HepG2 (cell line): Measurements from ENCODE around the gene ST6GALNAC4. TPM values are rescaled to one million over a fixed set of nuclear protein-coding genes. Genes with fewer than 3 reads are reported as not detected.

Source experiments
- ARID2 ChIP-seq: sonication (generic); formaldehyde crosslinking; IDR thresholded peaks from 2 replicates; pipeline ENCODE4 v1.8.1; 2022; ENCODE audit warnings: mild to moderate bottlenecking, missing genetic modification reagents, borderline replicate concordance
- ERF ChIP-seq: IDR thresholded peaks from 2 replicates; pipeline ENCODE4 v1.6.1; 2018; ENCODE audit warnings: missing biosample characterization, missing genetic modification reagents
- GATA4 ChIP-seq: sonication (generic); IDR thresholded peaks from 2 replicates; pipeline ENCODE4 v1.6.1; 2016; ENCODE audit warnings: antibody characterized with exemption, low read depth, borderline replicate concordance
- KDM2A ChIP-seq: sonication (generic); formaldehyde crosslinking; IDR thresholded peaks from 2 replicates; pipeline ENCODE4 v1.4.0; 2020; ENCODE audit warnings: low read depth, missing genetic modification reagents, borderline replicate concordance
- MAX ChIP-seq: IDR thresholded peaks from 2 replicates; pipeline ENCODE4 v1.6.1; 2012; ENCODE audit warnings: inconsistent platforms
- MEIS2 ChIP-seq: sonication (generic); formaldehyde crosslinking; IDR thresholded peaks from 2 replicates; pipeline ENCODE4 v1.9.0; 2021; ENCODE audit warnings: mild to moderate bottlenecking, missing genetic modification reagents
- MTA3 ChIP-seq: sonication (generic); formaldehyde crosslinking; IDR thresholded peaks from 2 replicates; pipeline ENCODE4 v1.4.0; 2020; ENCODE audit warnings: missing genetic modification reagents
- SMAD1 ChIP-seq: sonication (generic); formaldehyde crosslinking; IDR thresholded peaks from 2 replicates; pipeline ENCODE4 v1.4.0; 2020; ENCODE audit warnings: missing genetic modification reagents, low read depth, mild to moderate bottlenecking, borderline replicate concordance
- SMAD9 ChIP-seq: sonication (generic); formaldehyde crosslinking; IDR thresholded peaks from 2 replicates; pipeline ENCODE4 v1.5.1; 2020; ENCODE audit warnings: mild to moderate bottlenecking, missing genetic modification reagents
- SPEN ChIP-seq: sonication (generic); formaldehyde crosslinking; IDR thresholded peaks from 2 replicates; pipeline ENCODE4 v1.5.1; 2020; ENCODE audit warnings: low read depth, mild to moderate bottlenecking, missing genetic modification reagents
- XBP1 ChIP-seq: sonication (generic); formaldehyde crosslinking; IDR thresholded peaks from 2 replicates; pipeline ENCODE4 v1.5.0; 2020; ENCODE audit warnings: missing genetic modification reagents
- XRCC5 ChIP-seq: fragments of 200-400 bp; formaldehyde crosslinking; optimal IDR thresholded peaks from 2 replicates; pipeline ENCODE3; 2017; ENCODE audit warnings: mild to moderate bottlenecking, low read length
- YEATS4 ChIP-seq: sonication (generic); formaldehyde crosslinking; IDR thresholded peaks from 2 replicates; pipeline ENCODE4 v1.4.0; 2020; ENCODE audit warnings: missing genetic modification reagents, borderline replicate concordance
- ZBTB37 ChIP-seq: sonication (generic); formaldehyde crosslinking; IDR thresholded peaks from 2 replicates; pipeline ENCODE4 v1.4.0; 2020; ENCODE audit warnings: mild to moderate bottlenecking, missing genetic modification reagents
- ZFP36L1 ChIP-seq: sonication (generic); formaldehyde crosslinking; IDR thresholded peaks from 2 replicates; pipeline ENCODE4 v1.8.0; 2022; ENCODE audit warnings: mild to moderate bottlenecking, missing genetic modification reagents, moderate library complexity
- ZNF598 ChIP-seq: sonication (generic); formaldehyde crosslinking; IDR thresholded peaks from 2 replicates; pipeline ENCODE4 v1.5.1; 2020; ENCODE audit warnings: mild to moderate bottlenecking, missing genetic modification reagents, borderline replicate concordance
- ZSCAN29 ChIP-seq: sonication (generic); formaldehyde crosslinking; conservative IDR thresholded peaks from 2 replicates; pipeline ENCODE4 v1.4.0; 2020; ENCODE audit warnings: mild to moderate bottlenecking, missing genetic modification reagents
- polyA plus RNA-seq, 8 experiments: library from polyadenylated mRNA; depleted of rRNA in 3 of 8; stranded (reverse) in 7 of 8; unstranded in 1 of 8; fragments of >200 nt; fragmentation: Illumina TruSeq in 4 of 8; extraction: Trizol in 4 of 8; gene quantifications; 2 replicates each; pipeline versions ENCODE4 v1.2.1 to v1.2.3, GENCODE V29; 2011 to 2016; ENCODE audit warnings: low read depth in 4 of 8, missing spikeins in 1 of 8, mixed read lengths in 1 of 8; ENCODE audit not compliant: insufficient read depth in 1 of 8
- total RNA-seq, 5 experiments: library from RNA; depleted of rRNA; stranded (reverse); fragments of >200 nt; fragmentation: Illumina TruSeq; extraction: Trizol; gene quantifications; 2 replicates each; pipeline ENCODE4 v1.2.3, GENCODE V29; 2016; ENCODE audit warnings: low read depth in 1 of 5
- TF ChIP-seq, protein P1 (sequence below): sonication (generic); formaldehyde crosslinking; IDR thresholded peaks from 2 replicates; pipeline ENCODE4 v1.4.0; 2020; ENCODE audit warnings: mild to moderate bottlenecking, low read depth, missing genetic modification reagents
- TF ChIP-seq, protein P2 (sequence below): sonication (generic); formaldehyde crosslinking; IDR thresholded peaks from 2 replicates; pipeline ENCODE4 v1.5.1; 2020; ENCODE audit warnings: mild to moderate bottlenecking, missing genetic modification reagents, moderate library complexity
- TF ChIP-seq, protein P3 (sequence below): sonication (generic); formaldehyde crosslinking; IDR thresholded peaks from 2 replicates; pipeline ENCODE4 v1.4.0; 2020; ENCODE audit warnings: missing genetic modification reagents

ST6GALNAC4 gene
- total and polyA plus RNA-seq, 2 of the 13 experiments (the other 11 are each of a cell fraction or from before 2014, with no cell fraction given) = 18.8 to 27.7 TPM

DNA sequence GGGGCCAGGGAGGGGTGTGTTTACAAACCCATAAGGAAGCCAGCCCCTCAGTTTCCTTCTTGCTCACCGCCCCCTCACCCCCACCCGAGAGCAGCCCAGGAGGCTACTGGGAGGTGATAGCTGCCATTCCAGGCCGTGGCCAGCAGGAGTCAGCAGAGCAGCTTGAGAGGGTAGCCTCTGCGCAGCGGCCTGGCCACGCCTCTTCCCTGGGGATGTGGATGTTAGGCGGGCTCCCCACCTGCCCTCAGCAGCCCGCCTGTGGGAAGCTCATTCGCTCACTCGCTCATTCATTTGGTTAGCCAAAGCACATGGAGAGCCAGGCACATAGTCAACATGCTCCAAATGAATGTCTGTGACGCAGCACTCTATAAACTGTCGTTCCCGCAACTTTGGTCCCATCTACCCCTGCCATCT lies 26.9 kb upstream of the ST6GALNAC4 start (continued):
- TF ChIP-seq XBP1 (CRISPR knock-in tag) (no peak), ERF (CRISPR knock-in tag) (0 out of 2 replicates have a peak, but pooled peaks have one; percentile 45), SMAD9 (CRISPR knock-in tag) (no peak), MEIS2 (no peak), ZNF598 (CRISPR knock-in tag) (no peak), ZSCAN29 (CRISPR knock-in tag) (no peak), KDM2A (CRISPR knock-in tag) (peak; percentile 45; the same call in 1 of the 2 replicates), XRCC5 (peak; percentile 87), MTA3 (CRISPR knock-in tag) (no peak), ZFP36L1 (no peak), YEATS4 (CRISPR knock-in tag) (no peak), GATA4 (no peak), ZBTB37 (CRISPR knock-in tag) (no peak), MAX (no peak), SMAD1 (CRISPR knock-in tag) (no peak), ARID2 (CRISPR knock-in tag) (no peak), SPEN (no peak)
- TF ChIP-seq, protein P1, sequence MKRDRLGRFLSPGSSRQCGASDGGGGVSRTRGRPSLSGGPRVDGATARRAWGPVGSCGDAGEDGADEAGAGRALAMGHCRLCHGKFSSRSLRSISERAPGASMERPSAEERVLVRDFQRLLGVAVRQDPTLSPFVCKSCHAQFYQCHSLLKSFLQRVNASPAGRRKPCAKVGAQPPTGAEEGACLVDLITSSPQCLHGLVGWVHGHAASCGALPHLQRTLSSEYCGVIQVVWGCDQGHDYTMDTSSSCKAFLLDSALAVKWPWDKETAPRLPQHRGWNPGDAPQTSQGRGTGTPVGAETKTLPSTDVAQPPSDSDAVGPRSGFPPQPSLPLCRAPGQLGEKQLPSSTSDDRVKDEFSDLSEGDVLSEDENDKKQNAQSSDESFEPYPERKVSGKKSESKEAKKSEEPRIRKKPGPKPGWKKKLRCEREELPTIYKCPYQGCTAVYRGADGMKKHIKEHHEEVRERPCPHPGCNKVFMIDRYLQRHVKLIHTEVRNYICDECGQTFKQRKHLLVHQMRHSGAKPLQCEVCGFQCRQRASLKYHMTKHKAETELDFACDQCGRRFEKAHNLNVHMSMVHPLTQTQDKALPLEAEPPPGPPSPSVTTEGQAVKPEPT (CRISPR knock-in tag) = no peak
- TF ChIP-seq, protein P2, sequence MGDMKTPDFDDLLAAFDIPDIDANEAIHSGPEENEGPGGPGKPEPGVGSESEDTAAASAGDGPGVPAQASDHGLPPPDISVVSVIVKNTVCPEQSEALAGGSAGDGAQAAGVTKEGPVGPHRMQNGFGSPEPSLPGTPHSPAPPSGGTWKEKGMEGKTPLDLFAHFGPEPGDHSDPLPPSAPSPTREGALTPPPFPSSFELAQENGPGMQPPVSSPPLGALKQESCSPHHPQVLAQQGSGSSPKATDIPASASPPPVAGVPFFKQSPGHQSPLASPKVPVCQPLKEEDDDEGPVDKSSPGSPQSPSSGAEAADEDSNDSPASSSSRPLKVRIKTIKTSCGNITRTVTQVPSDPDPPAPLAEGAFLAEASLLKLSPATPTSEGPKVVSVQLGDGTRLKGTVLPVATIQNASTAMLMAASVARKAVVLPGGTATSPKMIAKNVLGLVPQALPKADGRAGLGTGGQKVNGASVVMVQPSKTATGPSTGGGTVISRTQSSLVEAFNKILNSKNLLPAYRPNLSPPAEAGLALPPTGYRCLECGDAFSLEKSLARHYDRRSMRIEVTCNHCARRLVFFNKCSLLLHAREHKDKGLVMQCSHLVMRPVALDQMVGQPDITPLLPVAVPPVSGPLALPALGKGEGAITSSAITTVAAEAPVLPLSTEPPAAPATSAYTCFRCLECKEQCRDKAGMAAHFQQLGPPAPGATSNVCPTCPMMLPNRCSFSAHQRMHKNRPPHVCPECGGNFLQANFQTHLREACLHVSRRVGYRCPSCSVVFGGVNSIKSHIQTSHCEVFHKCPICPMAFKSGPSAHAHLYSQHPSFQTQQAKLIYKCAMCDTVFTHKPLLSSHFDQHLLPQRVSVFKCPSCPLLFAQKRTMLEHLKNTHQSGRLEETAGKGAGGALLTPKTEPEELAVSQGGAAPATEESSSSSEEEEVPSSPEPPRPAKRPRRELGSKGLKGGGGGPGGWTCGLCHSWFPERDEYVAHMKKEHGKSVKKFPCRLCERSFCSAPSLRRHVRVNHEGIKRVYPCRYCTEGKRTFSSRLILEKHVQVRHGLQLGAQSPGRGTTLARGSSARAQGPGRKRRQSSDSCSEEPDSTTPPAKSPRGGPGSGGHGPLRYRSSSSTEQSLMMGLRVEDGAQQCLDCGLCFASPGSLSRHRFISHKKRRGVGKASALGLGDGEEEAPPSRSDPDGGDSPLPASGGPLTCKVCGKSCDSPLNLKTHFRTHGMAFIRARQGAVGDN (CRISPR knock-in tag) = peak; percentile 68
- TF ChIP-seq, protein P3, sequence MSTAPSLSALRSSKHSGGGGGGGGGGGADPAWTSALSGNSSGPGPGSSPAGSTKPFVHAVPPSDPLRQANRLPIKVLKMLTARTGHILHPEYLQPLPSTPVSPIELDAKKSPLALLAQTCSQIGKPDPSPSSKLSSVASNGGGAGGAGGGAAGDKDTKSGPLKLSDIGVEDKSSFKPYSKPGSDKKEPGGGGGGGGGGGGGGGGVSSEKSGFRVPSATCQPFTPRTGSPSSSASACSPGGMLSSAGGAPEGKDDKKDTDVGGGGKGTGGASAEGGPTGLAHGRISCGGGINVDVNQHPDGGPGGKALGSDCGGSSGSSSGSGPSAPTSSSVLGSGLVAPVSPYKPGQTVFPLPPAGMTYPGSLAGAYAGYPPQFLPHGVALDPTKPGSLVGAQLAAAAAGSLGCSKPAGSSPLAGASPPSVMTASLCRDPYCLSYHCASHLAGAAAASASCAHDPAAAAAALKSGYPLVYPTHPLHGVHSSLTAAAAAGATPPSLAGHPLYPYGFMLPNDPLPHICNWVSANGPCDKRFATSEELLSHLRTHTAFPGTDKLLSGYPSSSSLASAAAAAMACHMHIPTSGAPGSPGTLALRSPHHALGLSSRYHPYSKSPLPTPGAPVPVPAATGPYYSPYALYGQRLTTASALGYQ (CRISPR knock-in tag) = no peak
